Subcutaneous adipose tissue (tissue), 4 donors: Measurements from ENCODE around the gene NKD1. TPM values are rescaled to one million over a fixed set of nuclear protein-coding genes. Genes with fewer than 3 reads are reported as not detected.

Source experiments
- CTCF ChIP-seq: fragments of 450-650 bp; IDR thresholded peaks from one replicate; pipeline ENCODE4 v1.5.1; 2016; ENCODE audit warnings: low read depth, mild to moderate bottlenecking, control low read depth, antibody characterized with exemption, moderate library complexity
- total RNA-seq, 4 donors: library from RNA; depleted of rRNA; stranded (reverse); fragments of >200 nt; gene quantifications; one replicate each; pipeline ENCODE4 v1.1.0, GENCODE V29; 2016

Gene NKD1
- total RNA-seq, 4 donors from 2014 or later = 0.68 to 2.9 (median 2.1) TPM

GRCh38 chr16:50666658-50667496 is 118.7 kb downstream of the NKD1 start:
- no peak for TF ChIP-seq CTCF

- no peak for TF ChIP-seq CTCF
Observed at GRCh38 chr16:50667497-50668367, 119.5 kb downstream of the NKD1 start.

GRCh38 chr16:50668368-50669008 is 120.3 kb downstream of the NKD1 start:
- TF ChIP-seq CTCF = no peak

GRCh38 chr16:50669741-50670140 is 121.5 kb downstream of the NKD1 start:
- no peak for TF ChIP-seq CTCF

GRCh38 chr16:50670476-50670875 is 122.3 kb downstream of the NKD1 start:
- TF ChIP-seq CTCF = no peak

GRCh38 chr16:50671644-50672260 is 123.6 kb downstream of the NKD1 start:
- no peak for TF ChIP-seq CTCF
